Suppressor macrophage treated with lipopolysaccharide for 4 hours (primary cell): ENCODE data around the gene HELZ2.

Source experiments
- DNase-seq: peaks from one replicate; pipeline ENCODE4 v3.0.0-alpha.2; 2020

HELZ2 gene

GRCh38 chr20:63536241-63536977 lies 37.6 kb downstream of the HELZ2 start:
- no peak for DNase-seq

- no peak for DNase-seq
These were observed 39.0 kb downstream of the HELZ2 start for GRCh38 chr20:63534831-63535651.

GRCh38 chr20:63534427-63534830 lies 39.6 kb downstream of the HELZ2 start:
- no peak for DNase-seq

GRCh38 chr20:63533871-63534393 lies 40.1 kb downstream of the HELZ2 start:
- DNase-seq = no peak

DNA sequence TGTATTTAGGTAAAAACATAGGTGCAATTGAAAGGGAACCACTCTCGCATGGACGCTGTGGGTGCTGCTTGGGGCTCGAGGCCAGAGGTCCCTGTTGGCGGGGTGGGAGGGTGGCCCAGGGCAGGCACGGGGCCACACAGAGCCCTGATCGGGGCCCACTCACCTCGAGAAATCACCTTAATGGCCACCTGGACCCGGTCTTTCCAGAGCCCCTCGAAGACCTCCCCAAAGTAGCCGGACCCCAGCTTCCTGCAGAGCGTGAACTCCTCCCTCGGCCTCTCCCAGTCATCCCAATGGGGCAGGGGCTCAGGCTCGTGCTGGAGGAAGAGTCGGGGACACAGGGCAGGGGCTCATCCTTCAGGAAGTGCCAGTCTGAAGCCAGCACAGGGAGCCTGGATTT lies 40.7 kb downstream of the HELZ2 start:
- no peak for DNase-seq

DNA sequence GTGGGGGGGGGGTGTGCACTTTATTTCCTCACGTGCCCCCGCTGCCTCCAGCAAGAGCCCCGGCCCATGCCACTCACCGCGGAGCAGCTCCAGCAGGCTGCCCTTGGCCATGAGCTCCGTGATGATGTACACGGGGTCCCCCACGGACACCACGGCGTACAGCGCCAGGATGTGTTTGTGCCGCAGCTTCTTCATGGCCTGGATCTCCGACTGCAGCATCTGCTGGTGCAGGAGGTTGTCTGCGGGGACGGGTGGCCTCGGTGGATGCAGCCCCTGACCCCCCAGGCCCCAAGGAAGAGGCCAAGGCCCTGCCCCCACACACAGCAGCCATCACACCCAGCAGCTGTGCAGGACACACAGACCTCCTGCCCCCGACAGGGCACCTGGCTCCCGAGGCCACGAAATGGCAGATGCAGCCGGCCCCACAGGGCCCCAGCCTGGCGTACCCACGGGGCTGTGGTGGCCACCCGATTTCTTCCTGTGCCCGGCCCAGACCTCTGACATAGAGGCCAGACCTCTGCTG lies 41.5 kb downstream of the HELZ2 start:
- no peak for DNase-seq

DNA sequence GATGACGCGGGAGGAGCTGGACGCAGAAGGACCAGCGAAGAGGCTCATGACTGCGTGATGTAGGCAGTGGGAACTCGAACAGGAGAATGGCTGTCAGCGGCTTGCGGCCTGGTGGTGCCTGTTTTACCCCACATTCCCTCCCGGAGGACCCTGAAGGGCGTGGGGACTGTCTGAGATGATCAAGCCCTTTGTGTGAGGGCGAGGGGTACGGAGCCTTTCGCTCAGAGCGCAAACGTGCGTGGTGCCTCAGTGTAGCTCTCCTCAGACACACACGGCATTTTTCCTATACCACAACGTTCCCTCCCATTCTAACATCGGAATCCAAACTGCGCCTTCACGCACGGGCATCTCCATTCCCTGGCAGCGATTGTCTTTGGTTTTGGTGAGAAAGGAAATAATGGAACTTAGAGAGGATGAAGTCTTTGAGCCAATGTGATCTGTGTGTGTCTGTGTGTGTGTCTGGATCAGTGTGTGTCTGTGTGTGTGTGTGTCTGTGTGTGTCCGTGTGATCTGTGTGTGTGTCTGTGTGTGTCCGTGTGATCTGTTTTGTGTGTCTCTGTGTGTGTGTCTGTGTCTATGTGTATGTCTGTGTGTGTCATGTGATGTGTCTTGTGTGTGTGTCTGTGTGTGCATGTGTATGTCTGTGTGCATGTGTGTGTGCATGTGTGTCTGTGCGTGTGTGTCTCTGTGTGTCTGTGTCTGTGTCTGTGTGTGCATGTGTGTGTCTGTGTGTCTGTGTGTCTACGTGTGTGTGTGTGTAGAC lies 42.2 kb downstream of the HELZ2 start:
- DNase-seq = no peak

DNA sequence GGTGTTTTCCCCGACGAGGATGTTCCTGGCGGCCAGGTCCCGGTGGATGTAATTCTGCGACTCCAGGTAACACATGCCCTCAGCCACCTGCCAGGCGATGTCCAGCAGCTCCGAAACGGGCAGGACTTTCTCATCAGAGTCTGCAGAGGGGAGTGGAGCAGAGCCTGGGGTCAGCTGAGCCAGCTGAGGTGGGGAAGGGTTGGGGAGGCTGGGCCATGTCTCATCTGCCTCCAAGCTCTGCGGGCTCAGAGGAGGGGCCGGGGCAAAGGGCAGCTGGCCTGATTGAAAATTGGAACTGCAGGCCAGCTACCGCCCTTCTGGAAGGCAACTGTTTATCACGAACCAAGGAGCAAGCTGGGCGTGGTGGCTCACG lies 43.3 kb downstream of the HELZ2 start:
- no peak for DNase-seq

- DNase-seq = no peak
These were observed 43.9 kb downstream of the HELZ2 start for GRCh38 chr20:63529861-63530787.

DNA sequence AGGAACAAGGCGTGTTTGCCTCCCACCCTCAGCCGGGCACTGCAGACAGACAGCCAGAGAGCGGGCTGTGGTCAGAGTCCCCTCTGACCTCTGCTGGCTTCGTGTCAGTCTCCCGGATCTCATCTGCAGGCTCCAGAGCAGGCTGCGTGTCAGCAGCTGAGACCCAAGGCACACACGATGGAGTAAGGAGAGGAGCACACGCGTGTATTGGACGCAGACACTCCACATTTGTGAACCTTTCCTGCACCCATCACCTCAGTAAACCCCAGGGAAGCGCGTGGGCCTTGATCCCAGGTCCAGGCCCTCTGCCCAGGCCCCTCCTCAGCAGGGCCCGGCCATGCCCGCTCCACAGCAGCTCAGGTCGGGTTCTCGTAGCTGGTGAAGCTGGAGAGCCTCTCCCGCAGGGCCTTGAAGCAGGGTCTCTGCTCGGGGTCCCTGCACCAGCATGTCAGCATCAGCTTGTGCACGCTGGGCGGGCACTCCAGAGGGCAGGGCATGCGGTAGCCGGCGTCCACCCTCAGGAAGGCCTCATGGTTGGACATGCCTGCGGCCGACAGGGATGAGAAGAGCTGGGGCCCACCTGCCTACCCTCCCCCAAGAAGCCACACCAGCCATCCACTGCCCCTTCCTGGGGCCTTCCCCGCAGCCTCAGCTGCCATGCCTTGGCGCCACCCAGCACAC lies 44.7 kb downstream of the HELZ2 start:
- DNase-seq = no peak

- no peak for DNase-seq
These were observed 46.9 kb downstream of the HELZ2 start for GRCh38 chr20:63527184-63527583.

- DNase-seq = no peak
These were observed 48.1 kb downstream of the HELZ2 start for GRCh38 chr20:63525971-63526370.

GRCh38 chr20:63525185-63525584 lies 48.9 kb downstream of the HELZ2 start:
- DNase-seq = no peak
